Astrocyte (in vitro differentiated cells and primary cell): ENCODE data around the gene GPRC5A.

ENCODE experiments used
- CTCF ChIP-seq: IDR thresholded peaks from 2 replicates; pipeline ENCODE4 v1.5.1; 2011; ENCODE audit warnings: low read depth, mild to moderate bottlenecking, inconsistent platforms, low read length, moderate library complexity; ENCODE audit not compliant: insufficient read depth
- EZH2 ChIP-seq: IDR thresholded peaks from 2 replicates; pipeline ENCODE4 v1.6.1; 2012; ENCODE audit warnings: mild to moderate bottlenecking, low read length, inconsistent platforms; ENCODE audit not compliant: insufficient read depth

GRCh38 chr12:12901158-12901791 lies 9.9 kb downstream of the GPRC5A start:
- TF ChIP-seq CTCF (no peak), EZH2 (no peak)
